GM12878 (cell line): Measurements from ENCODE around the gene CHRND. TPM values are rescaled to one million over a fixed set of nuclear protein-coding genes. Genes with fewer than 3 reads are reported as not detected.

Experiments used
- ATAC-seq: fragments of 200-7000 bp; cut with Tn5 transposase; 3 replicates; pipeline ENCODE4 v1.9.1; 2020; ENCODE audit warnings: mild to moderate bottlenecking, moderate library complexity
- BruUV-seq: library from RNA; stranded (reverse); fragments of 400-500 nt; replicated peaks from 2 replicates; lab custom pipeline; 2021; lab: Mats Ljungman, UMichigan
- CTCF ChIA-PET: fragments of 300-600 bp; sonication (Branson Sonifier 250); formaldehyde crosslinking; extraction: SDS; loops from one replicate; lab custom pipeline; 2021; ENCODE audit warnings: inconsistent platforms; lab: Yijun Ruan, JAX
- POLR2A ChIA-PET: fragments of 350-600 bp; formaldehyde crosslinking; extraction: SDS; loops from one replicate; lab custom pipeline; 2021; ENCODE audit warnings: inconsistent platforms; lab: Charles Lee
- RAD21 ChIA-PET: fragments of 300-600 bp; sonication (Branson Sonifier 250); formaldehyde crosslinking; loops from one replicate; lab custom pipeline; 2023; ENCODE audit warnings: antibody characterized with exemption; ENCODE audit not compliant: unreplicated experiment; lab: Charles Lee
- SMC1A ChIA-PET: fragments of 300-600 bp; sonication (Branson Sonifier 250); formaldehyde crosslinking; loops from one replicate; lab custom pipeline; 2023; ENCODE audit not compliant: unreplicated experiment, uncharacterized antibody; lab: Charles Lee
- DNase-seq: peaks from one replicate; pipeline ENCODE4 v3.0.0-alpha.2; 2011; ENCODE audit warnings: low read depth, low spot score
- FAIRE-seq: peaks from 3 replicates; lab custom pipeline; 2011; peaks lifted over from hg19 to GRCh38; lab: Jason Lieb, UNC
- H2AFZ ChIP-seq: 2 replicates; pipeline ENCODE4 v1.6.0; 2011; ENCODE audit warnings: low read depth, low read length, control low read depth; ENCODE audit not compliant: control insufficient read depth
- H3K27ac ChIP-seq: 2 replicates; pipeline ENCODE4 v1.5.1; 2011; ENCODE audit warnings: control low read depth; ENCODE audit not compliant: control insufficient read depth, insufficient read depth
- H3K27me3 ChIP-seq, 2 experiments: replicated peaks in 1 of 2; 2 replicates each; pipeline versions ENCODE4 v1.6.0 to v1.6.1; 2011; ENCODE audit warnings: low read length in 1 of 2; ENCODE audit not compliant: control insufficient read depth in 2 of 2, insufficient read depth in 2 of 2
- H3K36me3 ChIP-seq, 2 experiments: 2 replicates each; pipeline ENCODE4 v1.5.1; 2011; ENCODE audit warnings: low read length in 1 of 2; ENCODE audit not compliant: control insufficient read depth in 2 of 2, insufficient read depth in 2 of 2
- H3K4me1 ChIP-seq: 2 replicates; pipeline ENCODE4 v1.6.1; 2011; ENCODE audit warnings: mild to moderate bottlenecking, low read length, moderate library complexity, mixed read lengths; ENCODE audit not compliant: control insufficient read depth, insufficient read depth
- H3K4me2 ChIP-seq: 2 replicates; pipeline ENCODE4 v1.6.0; 2011; ENCODE audit warnings: control low read depth; ENCODE audit not compliant: control insufficient read depth, insufficient read depth
- H3K4me3 ChIP-seq: fragments of 200-600 bp; sonication (generic); 2 replicates; pipeline ENCODE4 v1.5.1; 2016
- H3K79me2 ChIP-seq: 2 replicates; pipeline ENCODE4 v1.6.0; 2011; ENCODE audit warnings: low read length; ENCODE audit not compliant: control insufficient read depth, insufficient read depth
- H3K9ac ChIP-seq: 2 replicates; pipeline ENCODE4 v1.8.0; 2011; ENCODE audit warnings: low read length, control low read depth, mixed read lengths; ENCODE audit not compliant: control insufficient read depth, insufficient read depth
- H3K9me3 ChIP-seq: replicated peaks from 3 replicates; pipeline ENCODE4 v1.5.1; 2011; ENCODE audit warnings: mild to moderate bottlenecking, low read length; ENCODE audit not compliant: control insufficient read depth, insufficient read depth
- H4K20me1 ChIP-seq: 2 replicates; pipeline ENCODE4 v1.6.0; 2011; ENCODE audit not compliant: control insufficient read depth, insufficient read depth
- EZH2 ChIP-seq: IDR thresholded peaks from 2 replicates; pipeline ENCODE4 v1.6.1; 2012; ENCODE audit warnings: low read depth, mild to moderate bottlenecking, control low read depth, inconsistent platforms, low read length, borderline replicate concordance; ENCODE audit not compliant: control insufficient read depth
- HDGF ChIP-seq: fragments of 450-650 bp; IDR thresholded peaks from 2 replicates; pipeline ENCODE4 v1.6.1; 2016; ENCODE audit warnings: antibody characterized with exemption
- KDM1A ChIP-seq: fragments of 200-600 bp; sonication (generic); IDR thresholded peaks from 2 replicates; pipeline ENCODE4 v1.6.1; 2016; ENCODE audit warnings: borderline replicate concordance
- LARP7 ChIP-seq: fragments of 450-650 bp; IDR thresholded peaks from 2 replicates; pipeline ENCODE4 v1.6.1; 2017; ENCODE audit warnings: mild to moderate bottlenecking
- MTA2 ChIP-seq: fragments of 450-650 bp; IDR thresholded peaks from 2 replicates; pipeline ENCODE4 v1.6.1; 2016; ENCODE audit warnings: low read depth, mild to moderate bottlenecking, moderate library complexity
- MTA3 ChIP-seq: IDR thresholded peaks from 2 replicates; pipeline ENCODE4 v1.6.1; 2012; ENCODE audit warnings: low read length, inconsistent platforms, borderline replicate concordance
- SPI1 ChIP-seq: IDR thresholded peaks from 2 replicates; pipeline ENCODE4 v1.6.1; 2011; ENCODE audit warnings: low read depth, mild to moderate bottlenecking, low read length, moderate library complexity, borderline replicate concordance; ENCODE audit not compliant: insufficient read depth
- WRNIP1 ChIP-seq: IDR thresholded peaks from 2 replicates; pipeline ENCODE4 v1.6.1; 2011; ENCODE audit warnings: low read depth, low read length, improper control_type of control experiment, borderline replicate concordance
- ZNF207 ChIP-seq: fragments of 450-650 bp; IDR thresholded peaks from 2 replicates; pipeline ENCODE4 v1.6.1; 2014; ENCODE audit warnings: antibody characterized with exemption, mild to moderate bottlenecking, borderline replicate concordance
- WGBS: methylation state at CpG from one replicate; pipeline ENCODE4 v1.1.6; 2016; ENCODE audit warnings: low lambda C conversion rate; ENCODE audit not compliant: insufficient replicate concordance, insufficient coverage; ENCODE audit errors: missing lambda C conversion rate; 5-methylcytosine and 5-hydroxymethylcytosine counted together
- in situ Hi-C: fragments of 300-500 bp; cut with MboI; formaldehyde crosslinking; loops from 9 replicates; pipeline ENCODE4 v1.14.3; 2018; ENCODE audit warnings: mixed read lengths
- intact Hi-C: fragments of 100-400 bp; cut with micrococcal nuclease; formaldehyde crosslinking; loops from one replicate; pipeline ENCODE4 v1.14.2; 2022; ENCODE audit not compliant: unreplicated experiment
- polyA plus RNA-seq, 11 experiments: library from polyadenylated mRNA; depleted of rRNA in 4 of 11; unstranded in 6 of 11; stranded (reverse) in 5 of 11; fragments of >200 nt; fragmentation: Nextera tagmentation in 4 of 11; fragmentation: Illumina TruSeq in 1 of 11; extraction: Ambion mirVana in 4 of 11; extraction: Trizol in 1 of 11; gene quantifications; 1 replicate in 1 of 11; 2 replicates in 10 of 11; pipeline versions ENCODE4 v1.2.1 to v1.2.3, GENCODE V29; 2011 to 2016; ENCODE audit warnings: inconsistent platforms in 2 of 11, missing spikeins in 2 of 11, low read depth in 1 of 11
- total RNA-seq, 4 experiments: library from RNA; depleted of rRNA in 3 of 4; stranded (reverse); fragments of >200 nt in 3 of 4; fragmentation: Illumina TruSeq in 1 of 4; extraction: Trizol in 1 of 4; gene quantifications; 2 replicates each; pipeline versions ENCODE4 v1.2.1 to v1.2.3, GENCODE V29; 2013 to 2021
- TF ChIP-seq, protein P1 (sequence below): IDR thresholded peaks from 2 replicates; pipeline ENCODE4 v1.6.1; 2011; ENCODE audit warnings: low read depth, mild to moderate bottlenecking, low read length, moderate library complexity, borderline replicate concordance; ENCODE audit errors: extremely low read depth
- TF ChIP-seq, protein P2 (sequence below): IDR thresholded peaks from 2 replicates; pipeline ENCODE4 v1.6.1; 2012; ENCODE audit warnings: low read depth, low read length, improper control_type of control experiment

CHRND gene
- total and polyA plus RNA-seq, 10 of the 15 experiments (the other 5 are each of a cell fraction or from before 2014, with no cell fraction given) = not detected

DNA sequence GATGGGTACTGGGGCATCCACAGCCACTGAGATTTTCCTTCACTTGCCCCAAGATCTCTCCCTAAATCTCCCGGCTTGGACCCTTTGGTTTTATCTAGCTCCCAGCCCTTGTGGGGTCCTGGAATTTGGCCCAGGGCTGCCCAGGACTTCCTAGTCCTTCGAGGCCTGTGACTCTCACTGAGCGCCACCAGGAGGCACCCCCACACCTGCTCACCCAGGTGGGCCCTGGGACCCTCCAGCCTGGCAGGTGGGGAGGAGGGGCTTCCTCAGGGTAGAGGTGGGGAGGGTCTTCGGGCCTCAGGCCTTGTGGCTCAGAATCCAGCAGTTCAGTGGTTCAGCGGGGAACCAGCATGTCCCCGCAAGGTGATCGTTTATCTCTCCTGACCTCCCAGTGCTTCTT, 17.7 kb upstream of the CHRND start:
- no peaks in the 10 kb centered on the region for H3K36me3 ChIP-seq
- no TSS peak for BruUV-seq
- H3K79me2 ChIP-seq = no peaks in the 10 kb centered on the region
- ATAC-seq (no peak), DNase-seq (no peak), FAIRE-seq (no peak)
- H3K27me3 ChIP-seq = peaks cover 5 to 7% of the 10 kb centered on the region in 2 experiments
- H4K20me1 ChIP-seq = no peaks in the 10 kb centered on the region
- RAD21 ChIA-PET = no interaction called here
- in situ Hi-C loops (no loop called here), intact Hi-C loops (no loop called here)
- no peak overlapping the region for H2AFZ ChIP-seq
- H3K9ac ChIP-seq = no peak overlapping the region
- H3K4me1 ChIP-seq = no peaks in the 10 kb centered on the region
- H3K4me3 ChIP-seq = no peak overlapping the region
- POLR2A ChIA-PET = no interaction called here
- H3K9me3 ChIP-seq = no peaks in the 10 kb centered on the region
- SMC1A ChIA-PET = no interaction called here
- WGBS = 33% methylated on average over 7 of the region's 7 CpGs
- no peak overlapping the region for H3K4me2 ChIP-seq
- CTCF ChIA-PET = no interaction called here
- H3K27ac ChIP-seq = no peak overlapping the region
- no peak for TF ChIP-seq LARP7
- TF ChIP-seq KDM1A = no peak
- TF ChIP-seq, protein P1, sequence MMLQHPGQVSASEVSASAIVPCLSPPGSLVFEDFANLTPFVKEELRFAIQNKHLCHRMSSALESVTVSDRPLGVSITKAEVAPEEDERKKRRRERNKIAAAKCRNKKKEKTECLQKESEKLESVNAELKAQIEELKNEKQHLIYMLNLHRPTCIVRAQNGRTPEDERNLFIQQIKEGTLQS = no peak
- TF ChIP-seq MTA2 = no peak
- TF ChIP-seq MTA3 = no peak
- no peak for TF ChIP-seq EZH2
- TF ChIP-seq WRNIP1 = no peak
- TF ChIP-seq, protein P2, sequence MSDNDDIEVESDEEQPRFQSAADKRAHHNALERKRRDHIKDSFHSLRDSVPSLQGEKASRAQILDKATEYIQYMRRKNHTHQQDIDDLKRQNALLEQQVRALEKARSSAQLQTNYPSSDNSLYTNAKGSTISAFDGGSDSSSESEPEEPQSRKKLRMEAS = no peak
- TF ChIP-seq ZNF207 = no peak
- TF ChIP-seq SPI1 = no peak
- TF ChIP-seq HDGF = no peak
